HG03469 (cell line): ENCODE results near the gene CNTNAP2.

Source experiments
- ATAC-seq: cut with Tn5 transposase; IDR thresholded peaks from one replicate; pipeline ENCODE4 v1.9.1; 2021; ENCODE audit warnings: mild to moderate bottlenecking, moderate library complexity, moderate number of reproducible peaks; ENCODE audit not compliant: unreplicated experiment

Gene CNTNAP2

DNA sequence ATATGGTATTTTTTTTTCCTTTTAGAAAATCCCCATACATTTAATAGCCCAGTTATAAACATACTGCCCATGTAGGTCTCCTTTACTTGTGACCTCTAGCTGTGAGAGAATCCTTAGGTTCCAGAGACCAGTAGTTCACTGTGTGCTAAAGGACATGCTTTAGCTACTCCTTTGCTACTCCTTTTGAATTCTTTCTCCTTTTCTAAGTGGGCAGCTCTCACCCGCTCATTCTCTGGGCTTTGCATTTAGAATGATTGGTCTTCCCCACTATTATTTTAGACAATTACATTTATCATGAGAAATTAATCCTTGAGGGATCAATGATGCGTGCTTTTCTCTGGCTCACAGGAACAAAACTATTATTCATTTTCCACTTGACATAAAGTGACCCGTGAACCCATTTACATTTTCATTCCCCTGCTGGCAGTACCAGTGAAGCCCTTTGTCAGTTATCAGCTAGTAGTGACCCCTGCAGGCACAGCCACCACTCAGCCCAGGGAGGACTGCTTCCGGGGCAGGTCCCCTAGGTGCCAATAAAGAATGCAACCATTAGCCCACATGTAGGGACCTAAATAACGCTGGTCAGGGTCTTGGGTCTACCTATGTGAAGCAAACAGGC is 844.3 kb downstream of the CNTNAP2 start:
- no peak for ATAC-seq

DNA sequence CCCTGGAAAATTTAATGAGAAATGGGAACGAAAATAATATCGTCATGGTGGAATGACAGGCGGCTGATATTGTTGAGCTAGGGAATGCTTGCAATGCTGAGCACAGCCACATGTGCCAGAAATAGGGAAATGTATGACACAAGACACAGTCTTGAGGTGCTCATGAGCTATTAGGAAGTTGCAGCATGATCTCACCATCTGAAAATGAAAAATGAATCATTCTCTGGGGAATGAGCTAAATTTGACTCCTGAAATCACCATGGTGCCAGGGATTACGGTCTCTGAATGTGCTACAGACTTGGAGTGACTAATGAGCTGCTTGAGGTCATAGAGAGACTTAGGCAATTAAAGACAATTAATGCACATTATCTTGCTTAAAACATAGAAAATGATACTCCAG is 845.0 kb downstream of the CNTNAP2 start:
- ATAC-seq = no peak

DNA sequence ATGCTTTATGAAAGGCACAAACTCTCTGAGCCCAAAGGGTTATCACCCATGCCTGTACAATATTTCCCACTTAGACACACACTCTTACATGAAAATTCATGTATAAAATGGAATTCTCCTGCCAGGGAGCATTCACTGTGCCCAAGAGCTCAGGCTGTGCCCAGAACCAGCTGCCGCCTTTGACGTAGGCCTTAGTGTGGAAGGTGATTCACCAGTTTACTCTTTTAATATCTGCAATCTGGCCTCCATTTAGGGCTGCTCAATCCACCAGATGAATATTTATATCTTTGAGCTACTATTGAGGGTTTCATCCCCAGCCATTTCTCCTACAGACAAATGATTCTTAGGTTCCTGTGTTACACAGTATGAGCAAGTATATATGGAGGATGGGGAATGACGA is 849.7 kb downstream of the CNTNAP2 start:
- ATAC-seq = no peak

DNA sequence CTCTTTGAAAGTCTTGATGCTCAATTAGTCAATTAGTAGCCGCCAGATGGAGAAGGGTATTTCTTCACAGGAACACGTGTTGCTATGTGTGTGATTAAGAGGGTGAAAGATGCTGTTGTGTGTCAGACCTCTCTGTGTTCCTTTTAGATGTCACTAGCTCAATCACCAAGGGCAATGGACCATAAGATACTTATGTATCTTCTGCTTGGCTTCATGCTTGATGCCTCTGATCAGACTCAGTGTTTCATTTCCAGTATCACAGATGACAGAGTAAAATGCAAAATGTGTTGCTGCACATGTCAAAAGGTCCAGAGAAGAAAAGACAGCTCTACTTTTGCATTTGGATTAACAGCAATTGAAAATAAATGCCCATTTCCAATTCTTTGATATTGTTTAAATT is 865.9 kb downstream of the CNTNAP2 start:
- ATAC-seq = no peak

DNA sequence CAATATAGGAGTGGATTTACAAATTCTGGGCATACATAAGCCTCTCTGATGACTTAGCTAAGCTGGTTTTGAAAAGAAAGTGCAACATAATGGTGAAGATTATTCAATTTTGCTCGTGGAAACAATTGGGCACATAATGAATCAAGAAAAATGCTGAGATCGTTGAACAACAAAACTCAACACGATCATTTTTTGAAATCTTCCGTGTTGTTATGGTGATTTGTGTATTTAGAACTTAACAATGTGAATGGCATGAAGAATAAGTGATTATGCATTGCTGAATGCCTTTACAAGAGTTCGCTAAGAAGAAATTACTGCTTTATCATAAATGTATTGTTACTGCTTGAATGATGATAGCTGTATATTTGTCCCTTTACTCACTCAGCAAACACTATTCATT is 875.0 kb downstream of the CNTNAP2 start:
- no peak for ATAC-seq

DNA sequence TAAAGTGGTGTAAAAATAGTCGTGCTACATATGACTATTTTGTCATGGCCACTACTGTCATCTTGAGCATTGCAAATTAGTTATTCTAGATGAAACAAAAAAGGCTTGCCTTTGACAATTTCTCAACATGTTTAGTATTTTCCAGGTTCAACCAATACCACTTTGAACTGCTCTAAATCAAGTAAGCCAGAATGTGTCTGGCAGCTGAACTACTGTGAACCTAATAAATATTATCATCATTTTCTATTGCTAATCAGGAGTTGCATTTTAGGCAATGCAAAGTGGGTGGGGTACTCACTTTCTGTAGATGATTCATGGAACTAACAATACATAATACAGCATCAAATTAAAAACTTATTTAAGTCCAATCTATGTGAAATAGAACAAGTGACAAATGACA is 877.2 kb downstream of the CNTNAP2 start:
- no peak for ATAC-seq

DNA sequence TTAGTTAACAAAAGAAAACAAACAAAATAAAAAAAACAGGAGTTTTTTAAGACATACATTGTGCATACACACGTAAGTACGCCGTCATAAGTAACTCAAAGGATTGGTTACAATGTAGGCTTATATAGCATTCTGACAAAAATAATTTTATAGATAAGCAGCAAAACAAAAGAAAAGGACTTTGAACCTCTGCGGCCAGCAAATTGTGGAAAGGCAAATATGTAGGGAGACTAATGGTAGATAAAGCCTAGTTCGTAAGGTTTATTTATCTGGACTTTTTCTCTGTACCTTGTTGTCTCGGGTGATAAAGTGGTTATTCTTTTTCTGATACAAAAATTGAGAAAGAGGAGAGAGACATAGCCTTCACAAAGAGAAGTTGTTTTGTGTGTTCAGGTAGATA is 891.9 kb downstream of the CNTNAP2 start:
- ATAC-seq = no peak

DNA sequence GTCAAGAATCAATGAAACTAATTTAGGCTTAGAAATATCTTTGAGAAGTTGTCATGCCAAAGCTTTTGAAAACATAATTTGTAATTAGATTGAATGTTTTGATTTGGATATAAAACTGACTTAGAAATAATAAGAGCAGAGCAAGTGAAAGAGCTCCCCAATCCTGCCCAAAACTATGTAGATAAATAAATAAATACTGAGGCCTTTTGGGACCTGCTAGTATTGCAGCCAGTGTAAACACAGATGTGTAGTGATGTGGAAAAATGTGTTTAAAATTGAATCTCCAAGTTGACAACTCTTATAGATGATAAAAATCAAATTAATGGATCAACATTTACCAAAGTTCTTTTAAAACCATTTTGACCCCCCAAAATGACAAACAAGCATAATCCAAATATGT is 896.1 kb downstream of the CNTNAP2 start:
- ATAC-seq = no peak

DNA sequence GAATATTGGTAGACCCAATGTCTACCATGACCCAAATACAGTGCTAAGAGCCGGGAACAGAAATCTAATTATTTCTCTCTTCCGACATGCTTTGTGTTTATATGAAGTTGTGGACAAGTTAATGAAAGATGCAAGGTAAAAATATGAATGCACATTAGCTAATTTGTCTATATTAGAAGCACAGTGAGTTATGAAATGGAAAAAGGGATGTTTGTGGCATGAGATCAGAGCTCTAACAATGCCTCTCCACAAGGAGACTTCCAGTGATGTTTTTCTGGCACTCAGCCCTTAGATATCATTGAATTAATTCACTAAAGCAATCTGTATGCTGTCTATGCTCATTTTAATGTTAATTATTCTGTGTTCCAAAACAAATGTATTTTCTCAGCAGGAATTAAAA is 897.2 kb downstream of the CNTNAP2 start:
- no peak for ATAC-seq

DNA sequence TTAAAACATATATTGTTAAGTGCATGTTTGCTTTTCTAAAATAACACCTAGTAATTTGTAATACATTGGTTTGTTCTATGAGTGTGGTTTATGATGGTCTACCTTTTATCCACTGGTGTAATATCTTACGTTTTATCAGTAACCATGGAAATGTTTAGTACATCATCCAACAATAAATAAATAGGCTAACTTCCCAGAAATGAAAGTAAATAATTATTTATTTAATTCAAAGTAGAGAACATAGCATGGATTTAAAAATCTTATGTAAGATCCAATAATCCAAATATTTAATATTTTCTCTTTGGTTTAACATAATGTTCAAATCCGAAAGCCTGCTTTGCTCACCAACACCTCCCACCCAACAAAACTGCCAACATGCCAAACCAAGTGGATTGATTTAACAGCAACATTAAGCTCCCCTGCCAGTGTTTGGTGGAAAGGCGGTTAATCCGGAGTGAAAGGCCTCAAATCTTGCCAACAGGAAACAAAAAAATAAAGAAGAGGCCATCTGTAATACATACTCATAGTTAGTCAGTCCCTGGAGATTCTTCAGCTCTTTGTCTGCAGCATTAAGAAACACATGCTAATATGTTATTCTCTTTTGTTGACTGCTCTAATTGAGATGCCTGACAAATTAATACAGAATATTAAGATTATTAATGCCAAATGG is 897.8 kb downstream of the CNTNAP2 start:
- no peak for ATAC-seq

DNA sequence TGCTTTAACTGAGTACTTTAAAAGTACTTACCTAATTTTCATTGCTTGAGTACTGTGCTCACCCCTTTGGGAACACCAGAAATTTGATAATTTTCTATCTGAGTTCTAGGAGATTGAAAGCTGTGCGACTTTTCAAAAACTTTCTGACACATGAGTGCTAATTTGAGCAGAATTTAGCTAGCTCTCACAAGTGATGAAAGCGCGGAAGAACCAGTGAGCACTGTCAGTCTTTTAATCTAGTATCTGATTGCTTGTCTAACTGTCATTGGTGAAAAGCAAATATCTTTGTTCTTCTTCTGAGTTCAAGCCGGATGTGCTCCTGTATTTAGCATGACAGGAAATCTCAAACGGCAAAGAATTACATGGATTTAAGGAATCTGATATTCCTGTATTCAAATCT is 899.4 kb downstream of the CNTNAP2 start:
- ATAC-seq = no peak

DNA sequence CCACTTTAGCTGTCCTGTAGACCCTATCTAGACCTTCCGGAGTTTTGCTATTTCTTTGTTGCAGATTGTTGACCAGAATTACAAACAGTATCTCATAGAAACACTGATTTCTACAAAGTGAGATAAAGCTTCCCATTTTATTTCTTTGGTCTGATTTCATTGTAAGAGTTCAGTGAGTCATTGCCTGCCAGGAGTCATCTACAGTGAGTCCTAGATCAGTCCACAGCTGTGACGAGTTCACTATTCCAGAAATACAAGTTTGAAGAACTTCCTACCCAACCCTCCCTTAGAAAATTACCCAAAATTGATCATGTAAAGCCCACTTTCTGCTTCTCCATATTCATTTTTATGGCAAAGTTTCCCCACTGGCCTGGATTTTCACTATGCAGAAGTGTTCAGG is 905.5 kb downstream of the CNTNAP2 start:
- no peak for ATAC-seq

DNA sequence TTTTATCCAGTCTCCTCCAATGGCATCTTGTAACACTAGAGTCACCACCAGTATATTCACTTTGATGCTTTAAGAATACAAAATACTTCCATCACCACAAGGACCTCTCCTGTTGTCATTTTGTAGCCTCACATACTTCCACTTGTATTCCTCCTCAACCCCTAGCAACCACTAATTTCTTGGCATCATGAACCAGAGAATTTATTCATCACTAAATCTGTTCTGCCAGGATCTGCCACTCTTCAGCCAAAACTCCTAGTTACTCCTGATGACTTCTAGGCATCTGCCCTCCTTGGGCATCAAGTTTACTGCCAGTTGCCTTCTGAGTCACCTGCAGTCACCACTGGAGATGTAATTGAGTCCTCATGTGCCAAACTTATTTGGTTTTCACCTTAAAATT is 906.8 kb downstream of the CNTNAP2 start:
- no peak for ATAC-seq

DNA sequence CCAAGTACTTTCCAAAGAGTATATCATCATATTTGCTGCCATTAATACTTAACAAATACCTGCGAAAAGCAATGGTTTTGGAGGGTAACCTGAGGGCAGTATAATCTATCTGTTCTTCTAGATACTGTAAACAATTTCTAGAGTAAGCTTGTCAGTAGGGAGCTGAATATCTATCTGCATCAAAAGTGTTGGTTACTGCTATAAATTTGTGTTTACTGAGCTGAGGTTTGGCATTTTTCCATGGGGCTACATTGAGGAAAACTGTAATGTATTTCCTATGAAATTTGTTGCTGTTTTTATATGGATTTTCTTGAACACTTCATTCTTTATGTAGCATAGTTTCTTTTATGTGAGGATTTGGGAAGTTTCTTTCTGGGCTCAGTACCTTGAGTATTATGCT is 913.4 kb downstream of the CNTNAP2 start:
- no peak for ATAC-seq

DNA sequence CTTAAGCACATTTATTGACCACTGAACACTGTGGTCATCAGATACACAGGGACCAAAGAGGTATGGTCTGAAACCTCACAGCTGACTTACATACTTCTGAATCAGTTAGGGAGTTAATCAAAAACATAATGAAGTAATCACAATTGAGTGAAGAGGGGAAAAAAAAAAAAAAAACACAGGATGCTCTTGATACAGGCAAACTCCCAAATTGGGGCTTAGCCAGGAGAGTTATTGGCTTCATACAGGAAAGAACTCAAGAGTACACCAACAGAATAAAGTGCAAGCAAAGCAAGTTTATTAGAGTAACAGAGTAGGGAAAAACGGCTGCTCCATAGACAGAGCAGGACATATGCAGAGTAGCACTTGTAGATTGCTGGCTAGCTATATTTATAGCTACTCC is 917.0 kb downstream of the CNTNAP2 start:
- no peak for ATAC-seq

DNA sequence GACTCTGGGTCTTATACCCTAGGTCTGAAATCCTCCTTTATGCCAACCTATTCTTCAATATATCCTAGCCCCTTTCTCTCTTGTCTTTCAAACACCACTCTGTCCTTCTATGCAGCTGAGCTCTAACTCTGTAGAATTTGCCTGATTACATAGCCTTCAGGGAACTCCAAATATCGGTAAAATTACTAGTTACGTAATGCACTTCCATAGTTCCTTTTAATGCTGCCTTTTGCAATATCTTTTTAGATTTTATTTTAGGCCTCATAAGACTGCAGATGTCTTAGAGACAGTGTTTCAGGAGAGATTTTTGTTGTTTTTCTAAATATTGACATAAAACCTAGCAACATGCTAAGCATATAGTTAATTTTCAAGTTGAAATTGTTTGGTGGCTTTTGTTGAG is 924.8 kb downstream of the CNTNAP2 start:
- ATAC-seq = no peak

DNA sequence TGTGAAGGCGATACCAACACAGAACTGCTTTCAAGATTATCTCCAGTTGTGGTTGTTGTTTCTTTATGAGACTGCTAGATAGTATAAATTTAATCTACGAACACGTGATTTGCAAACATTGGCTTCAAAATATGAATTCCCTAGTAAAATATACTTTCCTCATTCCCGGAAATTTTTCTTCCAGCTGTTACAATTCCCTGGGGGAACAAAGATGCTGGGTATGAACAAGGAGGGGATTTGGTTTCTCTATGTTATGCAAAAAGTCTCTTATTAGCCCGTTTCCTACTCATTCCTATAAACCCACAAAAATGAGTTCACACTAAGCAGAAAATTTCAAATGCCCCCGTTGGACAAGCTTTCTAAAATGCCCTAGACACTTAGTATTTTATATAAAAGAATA is 928.3 kb downstream of the CNTNAP2 start:
- no peak for ATAC-seq

DNA sequence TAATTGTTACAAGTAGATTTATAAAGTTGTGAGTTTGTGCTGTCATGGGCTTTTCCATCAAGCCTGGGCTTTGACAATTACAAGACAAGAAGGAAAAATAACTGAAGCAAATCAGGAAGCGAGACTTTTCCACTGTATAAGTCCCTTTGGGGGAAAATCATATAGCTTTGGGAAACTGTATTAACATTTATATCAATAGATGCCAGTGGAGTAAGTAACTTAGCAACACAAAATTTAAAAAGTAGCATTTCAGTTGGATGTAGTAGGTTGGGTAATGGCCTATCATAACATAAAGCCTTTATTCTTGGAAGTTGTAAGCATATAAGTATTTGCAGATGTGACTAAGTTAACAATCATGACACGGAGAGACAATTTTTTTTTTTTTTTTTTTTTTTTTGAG is 931.1 kb downstream of the CNTNAP2 start:
- ATAC-seq = no peak

DNA sequence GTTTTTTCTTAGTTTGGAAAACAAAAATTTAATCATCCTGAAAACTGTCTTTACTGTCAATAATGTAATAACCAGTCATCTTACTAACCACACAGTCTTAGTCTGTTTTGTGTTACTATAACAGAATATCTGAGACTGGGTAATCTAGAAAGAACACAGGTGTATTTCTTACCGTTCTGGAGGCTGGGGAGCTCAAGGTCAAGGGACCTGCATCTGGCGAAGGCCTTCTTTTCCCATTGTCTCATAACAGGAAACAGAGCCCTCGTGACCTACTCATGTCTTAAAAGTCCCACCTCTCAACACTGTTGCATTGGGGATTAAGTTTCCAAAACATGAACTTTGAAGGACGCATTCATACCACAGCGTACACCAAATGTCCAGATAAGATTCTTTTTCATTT is 932.3 kb downstream of the CNTNAP2 start:
- ATAC-seq = no peak

DNA sequence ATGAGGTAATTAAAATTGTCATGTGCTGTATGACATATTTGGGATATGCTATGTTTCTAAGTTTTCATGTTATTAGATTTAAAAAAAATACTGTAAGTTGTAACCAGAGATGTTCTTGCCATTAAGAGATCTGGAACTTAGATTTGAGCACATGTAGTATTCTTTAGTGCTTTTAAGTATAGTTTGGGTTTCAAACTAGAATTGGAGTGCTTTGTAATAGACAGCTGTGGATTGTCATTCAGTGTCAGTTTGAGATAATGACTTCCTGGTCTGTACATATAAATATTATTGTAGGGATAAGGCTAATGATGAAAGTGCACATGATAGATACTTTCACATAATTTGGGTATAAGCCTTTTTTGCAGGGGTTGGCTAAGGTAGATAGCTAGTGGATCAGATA is 936.2 kb downstream of the CNTNAP2 start:
- no peak for ATAC-seq

DNA sequence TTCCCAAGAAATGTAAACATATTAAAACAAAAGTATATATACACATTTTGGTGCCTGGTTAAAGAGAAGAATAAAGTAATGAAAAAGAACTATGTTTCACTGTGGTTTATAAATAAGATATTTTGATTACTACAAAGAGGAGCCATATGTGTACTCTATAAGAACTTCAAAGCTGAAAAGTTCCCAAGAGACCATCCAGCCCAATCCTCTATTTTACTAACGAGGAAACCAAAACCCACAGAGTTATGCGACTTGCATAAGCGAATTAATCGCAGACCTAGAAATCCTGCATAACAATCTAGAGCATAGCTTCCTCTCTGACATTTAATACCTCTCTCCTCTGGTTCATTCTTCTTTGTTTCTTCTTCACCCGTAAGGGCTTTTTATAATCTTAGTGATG is 937.1 kb downstream of the CNTNAP2 start:
- no peak for ATAC-seq

DNA sequence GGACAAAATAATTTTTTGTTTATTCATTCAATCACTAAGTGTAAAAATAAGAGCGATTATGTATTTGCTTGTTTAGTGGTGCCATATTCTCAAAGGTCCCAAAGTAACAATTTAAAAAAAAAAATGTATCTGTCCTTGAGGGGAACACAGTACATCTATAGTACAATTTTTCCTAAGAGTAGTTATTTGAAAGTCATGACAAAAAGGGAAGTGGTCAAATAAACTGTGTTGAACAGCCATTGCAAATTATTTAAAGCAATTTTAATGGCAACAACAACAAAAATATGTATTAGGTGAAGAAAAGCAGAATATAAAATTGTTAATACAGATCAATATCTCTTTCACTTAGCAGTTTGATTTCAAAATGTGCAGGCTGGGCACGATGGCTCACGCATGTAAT is 943.5 kb downstream of the CNTNAP2 start:
- ATAC-seq = no peak

DNA sequence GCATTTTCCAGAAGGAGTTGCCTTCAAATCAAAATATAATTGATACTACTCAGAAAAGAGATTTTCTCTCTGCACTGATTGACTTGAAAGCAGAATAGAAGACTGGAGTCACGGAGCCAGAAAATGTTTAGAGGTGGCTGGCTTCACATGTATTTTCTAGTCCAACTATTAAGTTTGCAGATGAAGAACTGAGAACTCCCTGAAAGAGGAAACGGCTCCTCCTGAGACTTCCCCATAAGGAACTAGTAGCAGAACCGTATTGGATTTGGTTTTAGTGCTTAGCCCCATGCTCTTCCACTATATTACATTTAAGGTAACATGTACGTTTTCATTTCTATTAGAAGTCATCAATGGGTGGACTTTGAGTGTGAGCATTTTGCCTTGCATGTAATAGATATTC is 946.3 kb downstream of the CNTNAP2 start:
- no peak for ATAC-seq
